GM23338 (cell line): ENCODE measurements around the gene PLN.

Source experiments
- CREB1 ChIP-seq: fragments of 250-450 bp; sonication (Bioruptor Pico); IDR thresholded peaks from 2 replicates; pipeline ENCODE4 v1.5.0; 2020; ENCODE audit warnings: low read depth, mild to moderate bottlenecking, moderate library complexity
- EZH2 ChIP-seq: fragments of 200-600 bp; sonication (generic); IDR thresholded peaks from one replicate; pipeline ENCODE4 v1.8.0; 2017; ENCODE audit warnings: antibody characterized with exemption, mild to moderate bottlenecking, low read depth; ENCODE audit not compliant: unreplicated experiment
- EZH2phosphoT487 ChIP-seq: fragments of 200-600 bp; sonication (generic); IDR thresholded peaks from one replicate; pipeline ENCODE4 v1.8.1; 2018; ENCODE audit warnings: antibody characterized with exemption; ENCODE audit not compliant: unreplicated experiment
- JUNB ChIP-seq: IDR thresholded peaks from one replicate; pipeline ENCODE4 v1.6.1; 2016; ENCODE audit warnings: antibody characterized with exemption; ENCODE audit not compliant: unreplicated experiment
- NANOG ChIP-seq: IDR thresholded peaks from 2 replicates; pipeline ENCODE4 v1.6.1; 2016; ENCODE audit warnings: antibody characterized with exemption, borderline replicate concordance
- POLR2AphosphoS5 ChIP-seq: IDR thresholded peaks from 2 replicates; pipeline ENCODE4 v1.6.1; 2016; ENCODE audit warnings: antibody characterized with exemption, low read depth
- TF ChIP-seq, protein P1 (sequence below), 2 experiments: fragments of 200-600 bp in 1 of 2; sonication (generic) in 1 of 2; conservative IDR thresholded peaks; 2 replicates each; pipeline versions ENCODE4 v1.5.1 to v1.6.1; 2016 to 2017; ENCODE audit warnings: antibody characterized with exemption in 2 of 2, low read depth in 2 of 2, mild to moderate bottlenecking in 2 of 2, moderate library complexity in 1 of 2

DNA sequence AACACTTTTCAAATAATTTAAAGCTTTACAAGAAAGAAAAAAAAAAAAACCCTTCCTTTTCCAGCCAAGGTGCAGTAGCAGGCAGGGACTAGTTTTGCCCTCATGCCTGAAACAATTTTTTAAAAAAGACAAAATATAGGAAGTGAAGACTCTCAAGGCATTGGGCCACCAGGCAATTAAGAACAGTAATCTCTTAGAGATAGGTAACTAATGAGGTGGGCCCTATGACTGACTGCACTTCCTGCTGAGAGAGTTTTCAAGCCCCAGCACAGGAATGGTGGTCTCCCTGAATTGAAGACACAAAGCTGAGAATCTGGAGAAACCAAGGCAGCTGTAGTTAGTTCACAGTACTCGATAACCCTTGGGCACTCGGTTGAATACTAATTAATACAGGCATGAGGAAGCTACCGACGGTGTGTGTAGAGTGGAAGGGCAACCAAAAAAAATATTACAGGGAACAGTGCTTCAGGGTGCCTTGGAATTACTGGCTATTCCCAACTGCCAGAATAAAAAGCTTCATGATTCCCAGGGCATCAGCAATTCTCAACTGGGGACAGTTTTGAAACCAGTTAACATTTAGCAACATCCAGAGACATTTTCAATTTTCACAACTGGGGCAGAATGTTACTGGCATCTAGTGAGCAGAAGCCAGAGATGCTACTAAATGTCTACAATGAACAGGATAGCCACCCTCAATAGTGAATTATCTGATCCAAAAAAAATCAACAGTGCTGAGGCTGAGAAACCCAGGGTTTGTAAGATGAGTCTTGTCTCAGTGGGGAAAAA, 36.0 kb upstream of the PLN start:
- TF ChIP-seq POLR2AphosphoS5 (no peak), EZH2 (no peak), NANOG (no peak), EZH2phosphoT487 (no peak), JUNB (no peak), CREB1 (CRISPR knock-in tag) (no peak)
- TF ChIP-seq, protein P1, sequence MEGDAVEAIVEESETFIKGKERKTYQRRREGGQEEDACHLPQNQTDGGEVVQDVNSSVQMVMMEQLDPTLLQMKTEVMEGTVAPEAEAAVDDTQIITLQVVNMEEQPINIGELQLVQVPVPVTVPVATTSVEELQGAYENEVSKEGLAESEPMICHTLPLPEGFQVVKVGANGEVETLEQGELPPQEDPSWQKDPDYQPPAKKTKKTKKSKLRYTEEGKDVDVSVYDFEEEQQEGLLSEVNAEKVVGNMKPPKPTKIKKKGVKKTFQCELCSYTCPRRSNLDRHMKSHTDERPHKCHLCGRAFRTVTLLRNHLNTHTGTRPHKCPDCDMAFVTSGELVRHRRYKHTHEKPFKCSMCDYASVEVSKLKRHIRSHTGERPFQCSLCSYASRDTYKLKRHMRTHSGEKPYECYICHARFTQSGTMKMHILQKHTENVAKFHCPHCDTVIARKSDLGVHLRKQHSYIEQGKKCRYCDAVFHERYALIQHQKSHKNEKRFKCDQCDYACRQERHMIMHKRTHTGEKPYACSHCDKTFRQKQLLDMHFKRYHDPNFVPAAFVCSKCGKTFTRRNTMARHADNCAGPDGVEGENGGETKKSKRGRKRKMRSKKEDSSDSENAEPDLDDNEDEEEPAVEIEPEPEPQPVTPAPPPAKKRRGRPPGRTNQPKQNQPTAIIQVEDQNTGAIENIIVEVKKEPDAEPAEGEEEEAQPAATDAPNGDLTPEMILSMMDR (conservative IDR thresholded peaks at IDR 0.05; ENCODE audit: low read depth in 2 of 2) = no peak
